GM12878 (cell line): ENCODE data around the gene ETV3L.

ENCODE experiments used
- BCL3 ChIP-seq: IDR thresholded peaks from 2 replicates; pipeline ENCODE4 v1.6.1; 2011; ENCODE audit warnings: borderline replicate concordance, low read depth, mild to moderate bottlenecking, moderate library complexity, low read length; ENCODE audit not compliant: insufficient read depth, poor library complexity, severe bottlenecking
- CTCF ChIP-seq, 3 experiments: IDR thresholded peaks in 2 of 3; conservative IDR thresholded peaks in 1 of 3; 2 replicates each; pipeline ENCODE4 v1.5.1; 2011; ENCODE audit warnings: low read depth in 3 of 3, low read length in 3 of 3, mild to moderate bottlenecking in 3 of 3, control low read depth in 2 of 3, moderate library complexity in 2 of 3, inconsistent platforms in 1 of 3, mixed read lengths in 1 of 3; ENCODE audit not compliant: control insufficient read depth in 2 of 3, insufficient read depth in 1 of 3; ENCODE audit errors: extremely low read depth in 1 of 3
- EZH2 ChIP-seq: IDR thresholded peaks from 2 replicates; pipeline ENCODE4 v1.6.1; 2012; ENCODE audit warnings: low read depth, mild to moderate bottlenecking, control low read depth, inconsistent platforms, low read length, borderline replicate concordance; ENCODE audit not compliant: control insufficient read depth
- FOXM1 ChIP-seq: IDR thresholded peaks from 2 replicates; pipeline ENCODE4 v1.6.1; 2012; ENCODE audit warnings: low read depth, mild to moderate bottlenecking, inconsistent platforms, low read length, moderate library complexity
- MTA3 ChIP-seq: IDR thresholded peaks from 2 replicates; pipeline ENCODE4 v1.6.1; 2012; ENCODE audit warnings: low read length, inconsistent platforms, borderline replicate concordance
- NFYB ChIP-seq: IDR thresholded peaks from 2 replicates; pipeline ENCODE4 v1.6.1; 2011; ENCODE audit warnings: low read depth, mild to moderate bottlenecking, low read length, improper control_type of control experiment, moderate library complexity; ENCODE audit not compliant: insufficient read depth
- POLR2A ChIP-seq: IDR thresholded peaks from 2 replicates; pipeline ENCODE4 v1.6.1; 2011; ENCODE audit warnings: low read depth, mild to moderate bottlenecking, low read length
- SIN3A ChIP-seq: IDR thresholded peaks from 2 replicates; pipeline ENCODE4 v1.6.1; 2012; ENCODE audit warnings: low read depth, low read length, improper control_type of control experiment
- YY1 ChIP-seq: IDR thresholded peaks from 2 replicates; pipeline ENCODE4 v1.6.1; 2011; ENCODE audit warnings: low read depth, mild to moderate bottlenecking, low read length

- no peak for TF ChIP-seq FOXM1
- no peak for TF ChIP-seq NFYB
- TF ChIP-seq POLR2A, result no peak
- TF ChIP-seq MTA3, result no peak
- TF ChIP-seq EZH2, result no peak
- no peak for TF ChIP-seq BCL3
- no peak for TF ChIP-seq CTCF (IDR thresholded peaks at IDR 0.05 in 2 of 3, conservative IDR thresholded peaks at IDR 0.05 in 1 of 3; ENCODE audit: control insufficient read depth in 2 of 3, extremely low read depth in 1 of 3, insufficient read depth in 1 of 3, low read depth in 3 of 3, low read length in 3 of 3)
- no peak for TF ChIP-seq YY1
- TF ChIP-seq SIN3A, result no peak
Measured at GRCh38 chr1:157091668-157092273, 7.8 kb downstream of the ETV3L start.
